ENCODE results near the gene ZNF385B. TPM values are rescaled to one million over a fixed set of nuclear protein-coding genes. Genes with fewer than 3 reads are reported as not detected.

The ZNF385B gene
- polyA plus RNA-seq, 4 donors, result 0.21 to 2.3 (median 0.22) TPM; not detected in 1

GRCh38 chr2:179686718-179687342 is 174.6 kb downstream of the ZNF385B start:
- DNase-seq, result no peak
- FAIRE-seq, result no peak
- H3K9me3 ChIP-seq (ENCODE audit: control insufficient read depth in 2 of 2, insufficient read depth in 1 of 2, low read depth in 1 of 2, low read length in 1 of 2), result no peaks in the 10 kb centered on the region
- no peaks in the 10 kb centered on the region for H3K27me3 ChIP-seq (ENCODE audit: control insufficient read depth in 3 of 3, insufficient read depth in 3 of 3, low read length in 3 of 3)
- H3K36me3 ChIP-seq (ENCODE audit: control insufficient read depth in 3 of 3, insufficient read depth in 2 of 3, low read depth in 1 of 3, low read length in 3 of 3), result no peaks in the 10 kb centered on the region
- WGBS, 3 donors, result 64 to 67% (median 66%) methylated on average over 2 of the region's 2 CpGs
- H3K27ac ChIP-seq (ENCODE audit: low read depth in 1 of 3, low read length in 2 of 3), result no peak overlapping the region
- H3K4me3 ChIP-seq (ENCODE audit: low read depth in 1 of 3, low read length in 3 of 3), result no peak overlapping the region
- no peaks in the 10 kb centered on the region for H3K4me1 ChIP-seq (ENCODE audit: control insufficient read depth in 3 of 3, insufficient read depth in 2 of 3, low read depth in 1 of 3, low read length in 2 of 3)

- WGBS, 3 donors, result 86 to 89% (median 89%) methylated on average over 2 of the region's 2 CpGs
- no peaks in the 10 kb centered on the region for H3K4me1 ChIP-seq (ENCODE audit: control insufficient read depth in 3 of 3, insufficient read depth in 2 of 3, low read depth in 1 of 3, low read length in 2 of 3)
Observed at GRCh38 chr2:179686069-179686468, 175.3 kb downstream of the ZNF385B start.

GRCh38 chr2:179685146-179685545 is 176.3 kb downstream of the ZNF385B start:
- H3K27me3 ChIP-seq (ENCODE audit: control insufficient read depth in 3 of 3, insufficient read depth in 3 of 3, low read length in 3 of 3), result no peaks in the 10 kb centered on the region
- no peak overlapping the region for H3K27ac ChIP-seq (ENCODE audit: low read depth in 1 of 3, low read length in 2 of 3)
- H3K4me1 ChIP-seq (ENCODE audit: control insufficient read depth in 3 of 3, insufficient read depth in 2 of 3, low read depth in 1 of 3, low read length in 2 of 3), result no peaks in the 10 kb centered on the region
- DNase-seq (no peak), FAIRE-seq (no peak)
- H3K9me3 ChIP-seq (ENCODE audit: control insufficient read depth in 2 of 2, insufficient read depth in 1 of 2, low read depth in 1 of 2, low read length in 1 of 2), result no peaks in the 10 kb centered on the region
- no peak overlapping the region for H3K4me3 ChIP-seq (ENCODE audit: low read depth in 1 of 3, low read length in 3 of 3)
- no peaks in the 10 kb centered on the region for H3K36me3 ChIP-seq (ENCODE audit: control insufficient read depth in 3 of 3, insufficient read depth in 2 of 3, low read depth in 1 of 3, low read length in 3 of 3)
- 44 to 52% (median 47%) methylated on average over 1 of the region's 1 CpG for WGBS, 3 donors

More at GRCh38 chr2:179686069-179686468, 175.3 kb downstream of the ZNF385B start:
- no peak for DNase-seq
- no peak for FAIRE-seq
- Histone ChIP-seq H3K27me3 (ENCODE audit: control insufficient read depth in 3 of 3, insufficient read depth in 3 of 3, low read length in 3 of 3) (no peaks in the 10 kb centered on the region), H3K36me3 (ENCODE audit: control insufficient read depth in 3 of 3, insufficient read depth in 2 of 3, low read depth in 1 of 3, low read length in 3 of 3) (no peaks in the 10 kb centered on the region), H3K27ac (ENCODE audit: low read depth in 1 of 3, low read length in 2 of 3) (no peak overlapping the region), H3K4me3 (ENCODE audit: low read depth in 1 of 3, low read length in 3 of 3) (no peak overlapping the region), H3K9me3 (ENCODE audit: control insufficient read depth in 2 of 2, insufficient read depth in 1 of 2, low read depth in 1 of 2, low read length in 1 of 2) (no peaks in the 10 kb centered on the region)

- Histone ChIP-seq H3K4me1 (ENCODE audit: control insufficient read depth in 3 of 3, insufficient read depth in 2 of 3, low read depth in 1 of 3, low read length in 2 of 3) (no peaks in the 10 kb centered on the region), H3K27me3 (ENCODE audit: control insufficient read depth in 3 of 3, insufficient read depth in 3 of 3, low read length in 3 of 3) (no peaks in the 10 kb centered on the region), H3K9me3 (ENCODE audit: control insufficient read depth in 2 of 2, insufficient read depth in 1 of 2, low read depth in 1 of 2, low read length in 1 of 2) (no peaks in the 10 kb centered on the region), H3K36me3 (ENCODE audit: control insufficient read depth in 3 of 3, insufficient read depth in 2 of 3, low read depth in 1 of 3, low read length in 3 of 3) (no peaks in the 10 kb centered on the region), H3K4me3 (ENCODE audit: low read depth in 1 of 3, low read length in 3 of 3) (no peak overlapping the region), H3K27ac (ENCODE audit: low read depth in 1 of 3, low read length in 2 of 3) (no peak overlapping the region)
- 86 to 90% (median 87%) methylated on average over 5 of the region's 5 CpGs for WGBS, 3 donors
- FAIRE-seq, result no peak
- DNase-seq, result no peak
Observed at GRCh38 chr2:179682756-179683155, 178.7 kb downstream of the ZNF385B start.

GRCh38 chr2:179677746-179678505 is 183.5 kb downstream of the ZNF385B start:
- no peak overlapping the region for H3K27ac ChIP-seq (ENCODE audit: low read depth in 1 of 3, low read length in 2 of 3)
- H3K9me3 ChIP-seq (ENCODE audit: control insufficient read depth in 2 of 2, insufficient read depth in 1 of 2, low read depth in 1 of 2, low read length in 1 of 2), result no peaks in the 10 kb centered on the region
- H3K27me3 ChIP-seq (ENCODE audit: control insufficient read depth in 3 of 3, insufficient read depth in 3 of 3, low read length in 3 of 3), result no peaks in the 10 kb centered on the region
- H3K36me3 ChIP-seq (ENCODE audit: control insufficient read depth in 3 of 3, insufficient read depth in 2 of 3, low read depth in 1 of 3, low read length in 3 of 3), result no peaks in the 10 kb centered on the region
- 63 to 74% (median 70%) methylated on average over 2 of the region's 2 CpGs for WGBS, 3 donors
- no peaks in the 10 kb centered on the region for H3K4me1 ChIP-seq (ENCODE audit: control insufficient read depth in 3 of 3, insufficient read depth in 2 of 3, low read depth in 1 of 3, low read length in 2 of 3)
- FAIRE-seq, result no peak
- H3K4me3 ChIP-seq (ENCODE audit: low read depth in 1 of 3, low read length in 3 of 3), result no peak overlapping the region
- DNase-seq, result no peak

GRCh38 chr2:179677077-179677688 is 184.2 kb downstream of the ZNF385B start:
- Histone ChIP-seq H3K9me3 (ENCODE audit: control insufficient read depth in 2 of 2, insufficient read depth in 1 of 2, low read depth in 1 of 2, low read length in 1 of 2) (no peaks in the 10 kb centered on the region), H3K27ac (ENCODE audit: low read depth in 1 of 3, low read length in 2 of 3) (no peak overlapping the region), H3K4me1 (ENCODE audit: control insufficient read depth in 3 of 3, insufficient read depth in 2 of 3, low read depth in 1 of 3, low read length in 2 of 3) (no peaks in the 10 kb centered on the region), H3K36me3 (ENCODE audit: control insufficient read depth in 3 of 3, insufficient read depth in 2 of 3, low read depth in 1 of 3, low read length in 3 of 3) (no peaks in the 10 kb centered on the region), H3K27me3 (ENCODE audit: control insufficient read depth in 3 of 3, insufficient read depth in 3 of 3, low read length in 3 of 3) (no peaks in the 10 kb centered on the region), H3K4me3 (ENCODE audit: low read depth in 1 of 3, low read length in 3 of 3) (no peak overlapping the region)
- 25 to 52% (median 45%) methylated on average over 3 of the region's 3 CpGs for WGBS, 3 donors
- FAIRE-seq, result no peak
- DNase-seq, result no peak

- DNase-seq (no peak), FAIRE-seq (no peak)
- no peaks in the 10 kb centered on the region for H3K36me3 ChIP-seq (ENCODE audit: control insufficient read depth in 3 of 3, insufficient read depth in 2 of 3, low read depth in 1 of 3, low read length in 3 of 3)
- no peaks in the 10 kb centered on the region for H3K9me3 ChIP-seq (ENCODE audit: control insufficient read depth in 2 of 2, insufficient read depth in 1 of 2, low read depth in 1 of 2, low read length in 1 of 2)
- WGBS, 3 donors, result 59 to 82% (median 72%) methylated on average over 3 of the region's 3 CpGs
- H3K4me1 ChIP-seq (ENCODE audit: control insufficient read depth in 3 of 3, insufficient read depth in 2 of 3, low read depth in 1 of 3, low read length in 2 of 3), result peaks cover 0 to 5% (median 0%) of the 10 kb centered on the region in 3 donors
- no peak overlapping the region for H3K4me3 ChIP-seq (ENCODE audit: low read depth in 1 of 3, low read length in 3 of 3)
- H3K27me3 ChIP-seq (ENCODE audit: control insufficient read depth in 3 of 3, insufficient read depth in 3 of 3, low read length in 3 of 3), result no peaks in the 10 kb centered on the region
- H3K27ac ChIP-seq (ENCODE audit: low read depth in 1 of 3, low read length in 2 of 3), result no peak overlapping the region
Observed at GRCh38 chr2:179675435-179675834, 186.0 kb downstream of the ZNF385B start.

GRCh38 chr2:179671043-179671981 is 190.1 kb downstream of the ZNF385B start:
- peaks cover 0 to 5% (median 0%) of the 10 kb centered on the region in 3 donors for H3K4me1 ChIP-seq (ENCODE audit: control insufficient read depth in 3 of 3, insufficient read depth in 2 of 3, low read depth in 1 of 3, low read length in 2 of 3)
- no peaks in the 10 kb centered on the region for H3K27me3 ChIP-seq (ENCODE audit: control insufficient read depth in 3 of 3, insufficient read depth in 3 of 3, low read length in 3 of 3)
- H3K27ac ChIP-seq (ENCODE audit: low read depth in 1 of 3, low read length in 2 of 3), result no peak overlapping the region
- FAIRE-seq (no peak), DNase-seq (no peak)
- no peak overlapping the region for H3K4me3 ChIP-seq (ENCODE audit: low read depth in 1 of 3, low read length in 3 of 3)
- no peaks in the 10 kb centered on the region for H3K9me3 ChIP-seq (ENCODE audit: control insufficient read depth in 2 of 2, insufficient read depth in 1 of 2, low read depth in 1 of 2, low read length in 1 of 2)
- WGBS, 3 donors, result 79 to 87% (median 79%) methylated on average over 6 of the region's 6 CpGs
- H3K36me3 ChIP-seq (ENCODE audit: control insufficient read depth in 3 of 3, insufficient read depth in 2 of 3, low read depth in 1 of 3, low read length in 3 of 3), result no peaks in the 10 kb centered on the region
